Fibroblast of the conjunctiva (primary cell): ENCODE measurements around the gene SYF2.

Experiments
- DNase-seq: peaks from one replicate; pipeline ENCODE4 v3.0.0-alpha.2; 2010; ENCODE audit warnings: low read depth

Gene SYF2

DNA sequence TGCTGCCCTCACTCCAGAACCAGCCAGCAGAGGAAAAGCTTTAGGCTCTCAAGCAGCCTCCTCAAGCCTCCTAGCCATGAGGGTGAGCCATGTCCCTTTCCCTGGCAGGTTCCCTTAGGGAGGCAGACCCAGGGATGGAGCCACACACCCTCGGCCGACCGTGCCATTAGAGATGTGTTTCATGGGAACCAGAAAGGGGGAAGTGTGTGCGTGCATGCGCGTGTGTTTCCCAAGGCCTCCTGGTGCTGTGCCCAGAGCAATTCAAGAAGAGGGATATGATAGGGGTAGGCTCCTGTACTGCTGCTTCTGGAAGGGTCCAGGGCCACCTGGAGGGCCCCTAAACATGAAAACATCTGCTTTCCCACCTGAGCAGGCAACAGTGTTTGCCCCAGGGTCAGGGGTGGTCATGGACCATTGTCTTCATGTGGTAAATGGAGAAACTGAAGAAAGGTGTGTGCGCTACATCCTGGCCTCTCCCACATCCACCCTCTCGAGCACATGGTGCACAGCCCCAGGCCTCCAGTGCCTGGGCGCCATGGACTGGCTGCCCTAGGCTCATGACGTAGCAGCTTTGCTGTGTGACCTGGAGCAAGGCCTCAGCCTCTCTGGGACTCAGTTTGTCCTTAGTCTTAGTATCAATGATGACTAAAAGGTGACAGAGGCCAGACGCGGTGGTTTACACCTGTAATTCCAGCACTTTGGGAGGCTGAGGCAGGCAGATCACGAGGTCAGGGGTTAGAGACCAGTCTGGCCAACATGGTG lies 48.1 kb downstream of the SYF2 start:
- no peak for DNase-seq

DNA sequence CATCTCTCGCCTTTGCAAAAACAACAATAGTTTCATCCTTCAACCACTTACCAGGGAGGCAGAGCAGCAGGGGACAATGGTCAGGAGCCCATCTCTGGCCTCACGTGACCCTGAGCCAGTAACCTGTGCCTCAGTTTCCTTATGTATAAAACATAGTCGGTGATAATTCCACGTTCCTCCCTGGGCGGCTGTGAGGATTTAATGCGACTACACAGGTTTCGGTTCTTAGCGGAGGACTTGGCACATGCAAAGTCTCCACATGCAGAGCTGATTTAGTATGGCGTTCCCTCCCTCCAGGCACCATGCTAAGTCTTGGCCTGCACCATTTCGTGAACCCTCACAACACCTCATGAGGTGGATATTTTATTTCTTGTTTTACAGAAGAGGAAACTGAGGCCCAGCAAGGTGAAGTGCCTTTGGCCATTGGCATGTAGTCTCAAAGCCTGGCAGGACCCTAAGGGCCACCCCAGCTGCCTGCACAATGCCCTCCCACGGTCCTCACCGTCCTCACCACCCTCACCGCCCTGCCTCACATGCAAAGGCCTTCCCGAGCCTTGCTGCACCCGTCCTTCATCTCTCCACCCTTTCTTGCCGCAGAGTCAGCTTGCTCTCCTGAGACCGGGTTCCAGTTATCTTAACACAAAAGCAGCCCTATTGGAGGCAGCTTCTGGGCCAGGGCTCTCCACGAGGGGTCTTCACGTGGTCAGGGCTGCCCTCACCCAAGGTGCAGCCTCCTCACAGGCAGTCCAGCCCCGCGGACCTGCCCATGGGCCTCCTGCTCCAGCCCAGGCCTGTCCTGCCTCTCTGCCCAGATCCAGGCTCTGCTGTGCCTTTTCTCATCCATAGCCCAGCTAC lies 48.9 kb downstream of the SYF2 start:
- no peak for DNase-seq

DNA sequence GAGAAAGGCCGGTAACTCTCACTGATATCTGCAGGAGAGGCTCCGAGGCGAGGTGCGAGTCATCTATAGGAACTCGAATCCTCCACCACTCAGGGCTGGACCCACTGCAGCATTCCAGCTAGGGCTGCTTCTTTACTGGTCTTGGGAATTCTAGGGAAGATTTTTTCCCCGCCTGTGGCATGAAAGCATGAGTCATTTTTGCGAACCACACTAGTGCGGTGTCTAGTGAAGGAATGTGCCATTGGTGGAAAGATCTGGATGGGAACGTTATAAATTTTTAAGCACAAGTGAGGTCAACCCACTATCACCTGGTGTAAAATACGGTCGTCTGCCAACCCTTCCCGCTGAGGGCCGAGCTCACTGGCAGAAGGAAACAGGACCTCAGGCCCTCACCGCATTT lies 49.7 kb downstream of the SYF2 start:
- no peak for DNase-seq

DNA sequence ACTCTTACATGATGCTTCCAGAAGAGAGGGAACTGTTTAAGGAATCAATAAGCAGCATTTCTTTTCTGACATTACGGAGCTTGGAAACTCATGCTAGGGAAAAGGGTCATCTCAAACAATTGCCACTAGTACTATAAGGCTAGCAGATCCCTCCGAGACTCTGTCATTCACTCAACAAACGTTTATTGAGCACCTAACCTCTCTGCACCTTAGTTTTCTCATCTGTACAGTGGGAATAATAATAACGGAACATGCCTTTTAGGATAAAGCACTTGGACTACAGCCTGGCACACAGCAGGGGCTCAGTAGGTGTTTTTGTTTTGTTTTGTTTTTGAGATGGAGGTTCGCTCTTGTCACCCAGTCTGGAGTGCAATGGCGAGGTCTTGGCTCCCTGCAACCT lies 51.3 kb downstream of the SYF2 start:
- DNase-seq: no peak

DNA sequence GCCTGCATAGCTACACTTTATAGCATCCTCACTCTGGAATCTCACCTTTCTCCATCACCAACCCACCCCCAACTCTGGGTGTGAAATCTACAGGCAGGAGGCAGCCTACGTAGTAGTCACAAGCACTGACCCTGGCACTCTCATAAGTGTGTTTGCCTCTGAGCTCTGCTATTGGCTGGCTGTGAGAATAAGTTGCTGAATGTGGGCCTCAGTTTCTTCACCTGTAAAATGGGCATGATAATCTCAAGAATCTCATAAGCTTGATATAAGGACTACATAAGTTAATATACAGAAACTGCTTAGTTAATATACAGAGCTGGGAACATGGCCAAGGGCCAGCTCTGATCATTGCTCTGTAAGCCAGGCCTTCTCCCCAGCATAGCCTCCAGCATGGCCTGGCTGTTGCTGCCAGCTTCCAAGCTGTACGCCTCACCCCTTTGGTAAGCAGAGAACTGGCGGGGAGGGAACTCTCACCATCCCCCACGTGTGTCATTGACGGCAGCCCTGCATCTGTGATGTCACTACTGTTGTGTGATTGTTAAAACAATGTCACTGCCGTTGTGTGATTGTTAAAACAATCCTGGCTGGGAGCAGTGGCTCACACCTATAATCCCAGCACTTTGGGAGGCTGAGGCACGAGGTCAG lies 53.3 kb downstream of the SYF2 start:
- DNase-seq: no peak

DNA sequence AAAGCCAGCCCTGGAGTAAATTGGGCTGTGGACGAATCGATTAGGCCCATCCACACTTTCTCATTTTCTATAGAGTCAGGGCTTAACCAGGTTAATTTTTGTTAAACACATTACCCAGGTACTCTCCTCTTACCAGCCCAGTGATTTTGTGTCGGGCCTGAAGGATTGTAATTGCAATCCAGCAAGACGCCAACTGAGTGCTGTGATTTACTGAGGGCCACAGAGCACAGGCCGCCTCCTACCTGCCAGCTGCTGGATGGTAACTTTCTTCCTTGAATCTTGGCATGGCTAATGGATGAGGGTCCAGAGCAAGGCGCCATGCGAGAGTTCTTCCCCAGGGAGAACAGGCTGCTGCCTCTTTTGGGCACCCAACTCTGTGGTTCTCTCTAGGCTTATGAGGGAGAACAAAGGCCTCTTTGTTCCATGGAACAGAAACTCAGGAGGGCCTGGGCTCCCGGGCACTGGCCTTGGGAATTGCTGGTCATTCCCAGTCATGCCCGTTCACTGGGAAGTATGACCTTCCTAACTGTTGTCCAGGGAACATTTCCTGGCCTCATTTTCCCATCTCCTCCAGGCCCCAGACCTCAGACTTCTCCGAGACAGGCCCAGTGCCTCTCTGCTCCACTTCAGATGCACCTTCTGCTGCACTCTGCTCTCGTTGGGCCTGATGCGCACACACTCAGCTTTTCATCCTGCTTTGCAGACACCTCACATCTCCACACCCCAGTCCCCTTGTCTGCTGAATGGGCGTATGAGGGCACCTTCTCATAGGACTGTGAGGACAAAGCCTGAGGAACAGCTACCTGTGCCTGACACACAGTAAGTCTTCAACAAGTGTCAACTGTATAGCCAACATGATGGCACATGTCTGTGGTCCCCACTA lies 57.3 kb downstream of the SYF2 start:
- DNase-seq: no peak

DNA sequence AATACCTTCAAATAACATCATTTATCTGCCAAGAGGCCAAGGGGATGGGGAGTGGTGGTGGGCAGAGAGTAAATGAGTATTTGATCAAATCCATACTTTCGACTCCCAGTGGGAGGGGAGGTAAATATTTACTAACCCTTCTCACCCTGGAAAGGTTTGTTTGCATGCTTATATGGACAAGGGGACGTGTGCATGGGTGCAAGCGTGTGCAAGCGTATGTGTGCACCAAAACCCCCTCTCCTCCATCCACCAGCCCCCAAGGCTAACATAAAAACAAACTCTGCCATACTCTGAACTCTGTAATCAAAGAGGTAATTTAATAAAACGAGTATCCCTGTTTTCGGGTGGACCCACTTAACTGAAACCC lies 58.0 kb downstream of the SYF2 start:
- DNase-seq: no peak

DNA sequence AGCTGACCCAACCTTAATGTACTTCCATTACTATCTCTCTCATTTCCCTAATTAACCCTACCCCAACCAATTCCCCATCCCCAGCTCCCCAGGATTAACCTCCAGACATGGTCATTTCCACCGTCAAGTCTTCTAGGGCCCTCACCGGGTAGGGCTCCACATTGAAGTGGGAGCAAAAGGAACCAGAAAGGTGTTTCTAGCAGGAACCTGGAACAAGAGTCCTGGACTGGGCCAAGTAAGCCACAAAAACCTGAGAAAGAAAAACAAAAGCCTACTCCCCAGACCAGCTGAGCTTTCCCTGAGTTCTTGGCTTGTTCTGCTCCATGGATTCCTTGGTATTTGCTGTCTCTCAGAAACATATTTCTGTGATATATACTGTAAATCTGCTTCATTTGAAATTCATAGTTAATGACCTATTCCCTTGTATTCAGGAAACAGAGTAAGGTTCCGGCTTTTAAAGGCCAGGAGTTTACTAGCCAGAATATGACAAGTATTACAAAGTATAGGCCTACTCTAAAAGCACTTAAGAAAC lies 58.4 kb downstream of the SYF2 start:
- no peak for DNase-seq
